ENCODE data around the gene ZNF418.

- no peak for TF ChIP-seq CTCF (IDR thresholded peaks at IDR 0.05)
- no peak for TF ChIP-seq EP300 (IDR thresholded peaks at IDR 0.05)
- TF ChIP-seq POLR2A (IDR thresholded peaks at IDR 0.05): no peak
Observed at GRCh38 chr19:57947088-57947418, 11.9 kb upstream of the ZNF418 start.
